ENCODE results near the gene DYNC1LI1.

Gene DYNC1LI1

GRCh38 chr3:32508711-32509110 lies 61.9 kb downstream of the DYNC1LI1 start:
- no peak overlapping the region for H3K4me3 ChIP-seq (ENCODE audit: control insufficient read depth, low read depth, low read length)
- DNase-seq (ENCODE audit: low read depth), result no peak
- no peak for TF ChIP-seq CTCF (IDR thresholded peaks at IDR 0.05; ENCODE audit: control insufficient read depth, insufficient read depth, low read depth, low read length, missing control alignments)

- DNase-seq (ENCODE audit: low read depth), result no peak
- no peak for TF ChIP-seq CTCF (IDR thresholded peaks at IDR 0.05; ENCODE audit: control insufficient read depth, insufficient read depth, low read depth, low read length, missing control alignments)
- no peak overlapping the region for H3K4me3 ChIP-seq (ENCODE audit: control insufficient read depth, low read depth, low read length)
Observed at GRCh38 chr3:32506466-32506865, 64.2 kb downstream of the DYNC1LI1 start.

GRCh38 chr3:32502946-32503286 lies 67.7 kb downstream of the DYNC1LI1 start:
- no peak for TF ChIP-seq CTCF (IDR thresholded peaks at IDR 0.05; ENCODE audit: control insufficient read depth, insufficient read depth, low read depth, low read length, missing control alignments)
- H3K4me3 ChIP-seq (ENCODE audit: control insufficient read depth, low read depth, low read length), result peak overlapping the region; percentile 83
- no peak for DNase-seq (ENCODE audit: low read depth)

GRCh38 chr3:32502118-32502945 lies 68.3 kb downstream of the DYNC1LI1 start, which contains the start of gene CMTM6:
CMTM6 (minus strand) TSS chr3:32502852; CDS start chr3:32502745, 107 bp downstream.
- peak within 1 kb of the TSS; percentile 83 for H3K4me3 ChIP-seq (ENCODE audit: control insufficient read depth, low read depth, low read length)
- no peak for TF ChIP-seq CTCF (IDR thresholded peaks at IDR 0.05; ENCODE audit: control insufficient read depth, insufficient read depth, low read depth, low read length, missing control alignments)
- DNase-seq (ENCODE audit: low read depth), result no peak

- no peak for DNase-seq (ENCODE audit: low read depth)
- H3K4me3 ChIP-seq (ENCODE audit: control insufficient read depth, low read depth, low read length), result peak overlapping the region; percentile 83
- no peak for TF ChIP-seq CTCF (IDR thresholded peaks at IDR 0.05; ENCODE audit: control insufficient read depth, insufficient read depth, low read depth, low read length, missing control alignments)
Observed at GRCh38 chr3:32501783-32502117, 68.9 kb downstream of the DYNC1LI1 start.

GRCh38 chr3:32500880-32501782 lies 69.5 kb downstream of the DYNC1LI1 start:
- no peak for TF ChIP-seq CTCF (IDR thresholded peaks at IDR 0.05; ENCODE audit: control insufficient read depth, insufficient read depth, low read depth, low read length, missing control alignments)
- no peak for DNase-seq (ENCODE audit: low read depth)
- peak overlapping the region; percentile 83 for H3K4me3 ChIP-seq (ENCODE audit: control insufficient read depth, low read depth, low read length)

All from AG09309 (cell line).